ENCODE results near the gene NALCN. TPM values are rescaled to one million over a fixed set of nuclear protein-coding genes. Genes with fewer than 3 reads are reported as not detected.

Gene NALCN
- total RNA-seq, 4 donors from 2014 or later = under 0.01 to 13.2 (median 1.4) TPM

GRCh38 chr13:101230271-101230890 lies 185.9 kb downstream of the NALCN start:
- H3K27ac ChIP-seq = no peak overlapping the region
- intact Hi-C loops (cut with DNase I; ENCODE audit: low total_unique reads) = no loop called here
- H3K27me3 ChIP-seq = no peaks in the 10 kb centered on the region
- H3K9me3 ChIP-seq = no peaks in the 10 kb centered on the region
- no peaks in the 10 kb centered on the region for H3K4me1 ChIP-seq
- no peaks in the 10 kb centered on the region for H3K36me3 ChIP-seq
- no peak for TF ChIP-seq POLR2A (IDR thresholded peaks at IDR 0.05)
- no peak for TF ChIP-seq CTCF (IDR thresholded peaks at IDR 0.05)
- H3K4me3 ChIP-seq = no peak overlapping the region
- no peak for DNase-seq

DNA sequence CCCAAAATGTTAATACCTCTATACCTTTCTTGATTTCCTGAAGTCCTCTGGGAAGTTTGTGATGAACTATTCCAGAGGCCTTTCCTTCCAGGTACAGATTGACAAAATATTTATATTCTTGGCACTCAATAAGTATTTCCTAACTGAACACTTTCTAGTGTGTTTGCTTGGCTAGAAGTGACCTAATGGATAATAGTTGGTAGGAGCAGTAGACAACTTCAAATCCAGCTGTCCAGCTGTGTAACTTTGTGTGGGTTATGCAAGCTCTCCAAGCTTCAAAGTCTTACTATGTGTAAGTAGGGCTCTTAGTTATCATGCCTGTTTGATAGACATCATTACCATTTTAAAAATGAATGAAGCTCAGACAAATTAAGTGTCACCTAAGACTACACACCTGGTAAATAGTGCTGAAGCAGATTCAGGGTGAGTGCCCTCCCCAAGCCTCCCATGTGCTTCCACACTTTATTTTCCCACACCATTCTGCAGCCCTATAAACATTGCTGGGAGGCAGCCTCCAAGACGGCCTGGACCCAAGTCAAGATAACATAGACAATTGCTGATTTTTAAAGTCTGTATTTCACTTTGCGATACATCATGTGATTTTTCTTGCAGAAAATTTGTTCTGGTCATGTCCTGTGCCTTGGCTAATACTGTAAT lies 196.6 kb downstream of the NALCN start:
- Histone ChIP-seq H3K4me3 (no peak overlapping the region), H3K9me3 (no peaks in the 10 kb centered on the region), H3K36me3 (no peaks in the 10 kb centered on the region), H3K27ac (no peak overlapping the region), H3K27me3 (no peaks in the 10 kb centered on the region), H3K4me1 (no peaks in the 10 kb centered on the region)
- intact Hi-C loops (cut with DNase I; ENCODE audit: low total_unique reads) = no loop called here
- TF ChIP-seq CTCF (IDR thresholded peaks at IDR 0.05) = no peak
- no peak for DNase-seq

GRCh38 chr13:101218484-101218883 lies 197.8 kb downstream of the NALCN start:
- no peak for DNase-seq
- TF ChIP-seq POLR2A (IDR thresholded peaks at IDR 0.05) (no peak), CTCF (IDR thresholded peaks at IDR 0.05) (no peak)
- Histone ChIP-seq H3K27me3 (no peaks in the 10 kb centered on the region), H3K36me3 (no peaks in the 10 kb centered on the region), H3K27ac (no peak overlapping the region), H3K4me1 (no peaks in the 10 kb centered on the region), H3K9me3 (no peaks in the 10 kb centered on the region), H3K4me3 (no peak overlapping the region)
- intact Hi-C loops (cut with DNase I; ENCODE audit: low total_unique reads) = no loop called here

- no peak for TF ChIP-seq CTCF (IDR thresholded peaks at IDR 0.05)
- TF ChIP-seq POLR2A (IDR thresholded peaks at IDR 0.05) = no peak
- intact Hi-C loops (cut with DNase I; ENCODE audit: low total_unique reads) = no loop called here
Measured at GRCh38 chr13:101217086-101217485, 199.2 kb downstream of the NALCN start.

DNA sequence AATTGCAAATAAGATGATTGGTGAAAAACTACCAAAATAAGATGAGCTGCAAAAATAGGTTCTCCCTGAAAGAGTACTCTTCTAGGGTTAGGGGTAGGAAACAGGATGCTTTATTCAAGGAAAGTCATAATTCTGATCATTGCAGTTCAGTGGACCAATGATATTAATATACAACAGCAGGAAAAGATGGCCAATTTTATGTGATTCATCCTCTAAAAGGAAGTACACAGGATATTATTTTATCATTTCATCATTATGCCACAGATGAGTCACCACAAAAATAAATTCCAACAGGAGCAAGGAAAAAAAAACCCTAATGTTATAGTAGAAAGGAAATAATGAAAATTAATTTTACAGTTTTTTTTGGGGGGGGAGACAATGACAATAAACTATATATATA lies 205.0 kb downstream of the NALCN start:
- no peak overlapping the region for H3K4me3 ChIP-seq
- no peaks in the 10 kb centered on the region for H3K36me3 ChIP-seq
- DNase-seq = no peak
- no peaks in the 10 kb centered on the region for H3K4me1 ChIP-seq
- H3K9me3 ChIP-seq = no peaks in the 10 kb centered on the region
- TF ChIP-seq CTCF (IDR thresholded peaks at IDR 0.05) (no peak), POLR2A (IDR thresholded peaks at IDR 0.05) (no peak)
- H3K27me3 ChIP-seq = no peaks in the 10 kb centered on the region
- no peak overlapping the region for H3K27ac ChIP-seq
- intact Hi-C loops (cut with DNase I; ENCODE audit: low total_unique reads) = no loop called here

More at GRCh38 chr13:101217086-101217485, 199.2 kb downstream of the NALCN start:
- Histone ChIP-seq H3K4me3 (no peak overlapping the region), H3K27me3 (no peaks in the 10 kb centered on the region), H3K4me1 (no peaks in the 10 kb centered on the region), H3K36me3 (no peaks in the 10 kb centered on the region), H3K9me3 (no peaks in the 10 kb centered on the region), H3K27ac (no peak overlapping the region)
- no peak for DNase-seq

Measured in uterus (tissue), 4 donors.